ENCODE measurements around the gene LAMTOR2.
"Not testable (repeated sequence)": the region's sequence is repeated elsewhere in the genome, so short reads cannot be mapped to it uniquely, and the experiment has no call there.

The LAMTOR2 gene

GRCh38 chr1:156054500-156055280 is at the start of gene LAMTOR2:
TSS of gene LAMTOR2 (plus strand) at chr1:156054782. CDS start at chr1:156054890, 108 bp downstream.
- DNase-seq (ENCODE audit: low spot score), result peak; percentile 94

GRCh38 chr1:156004843-156005584 is 49.6 kb upstream of the LAMTOR2 start:
- no peak for DNase-seq (ENCODE audit: low spot score)

- no peak for DNase-seq (ENCODE audit: low spot score)
Measured at GRCh38 chr1:156006666-156007376, 47.8 kb upstream of the LAMTOR2 start.

GRCh38 chr1:156009404-156009803 is 45.2 kb upstream of the LAMTOR2 start:
- DNase-seq (ENCODE audit: low spot score), result no peak

- DNase-seq (ENCODE audit: low spot score), result no peak
Measured at GRCh38 chr1:156012051-156012817, 42.3 kb upstream of the LAMTOR2 start.

- no peak for DNase-seq (ENCODE audit: low spot score)
Measured at GRCh38 chr1:156014829-156015228, 39.8 kb upstream of the LAMTOR2 start.

GRCh38 chr1:156019946-156020292 is 34.7 kb upstream of the LAMTOR2 start:
- DNase-seq (ENCODE audit: low spot score), result no peak

- DNase-seq (ENCODE audit: low spot score), result peak; percentile 90
Measured at GRCh38 chr1:156020293-156021092, 34.1 kb upstream of the LAMTOR2 start, which contains the start of gene SSR2. TSS of gene SSR2 (minus strand) at chr1:156020951. CDS start at chr1:156020167, 784 bp downstream.

- DNase-seq (ENCODE audit: low spot score), result no peak
Measured at GRCh38 chr1:156021093-156021428, 33.5 kb upstream of the LAMTOR2 start.

- no peak for DNase-seq (ENCODE audit: low spot score)
Measured at GRCh38 chr1:156021954-156022353, 32.6 kb upstream of the LAMTOR2 start.

GRCh38 chr1:156024801-156025200 is 29.8 kb upstream of the LAMTOR2 start:
- no peak for DNase-seq (ENCODE audit: low spot score)

GRCh38 chr1:156025876-156026275 is 28.7 kb upstream of the LAMTOR2 start:
- DNase-seq (ENCODE audit: low spot score), result no peak

- DNase-seq (ENCODE audit: low spot score), result no peak
Measured at GRCh38 chr1:156026588-156026987, 28.0 kb upstream of the LAMTOR2 start.

GRCh38 chr1:156033011-156033410 is 21.6 kb upstream of the LAMTOR2 start:
- DNase-seq (ENCODE audit: low spot score), result no peak

GRCh38 chr1:156034991-156035390 is 19.6 kb upstream of the LAMTOR2 start:
- DNase-seq (ENCODE audit: low spot score), result not testable (repeated sequence)

- DNase-seq (ENCODE audit: low spot score), result no peak
Measured at GRCh38 chr1:156042828-156043227, 11.8 kb upstream of the LAMTOR2 start.

GRCh38 chr1:156045076-156045475 is 9.5 kb upstream of the LAMTOR2 start:
- no peak for DNase-seq (ENCODE audit: low spot score)

- DNase-seq (ENCODE audit: low spot score), result no peak
Measured at GRCh38 chr1:156048663-156049258, 5.8 kb upstream of the LAMTOR2 start.

GRCh38 chr1:156050376-156050775 is 4.2 kb upstream of the LAMTOR2 start:
- no peak for DNase-seq (ENCODE audit: low spot score)

- no peak for DNase-seq (ENCODE audit: low spot score)
Measured at GRCh38 chr1:156051011-156051725, 3.4 kb upstream of the LAMTOR2 start.
